HepG2 (cell line): ENCODE measurements around the gene TOPORS. TPM values are rescaled to one million over a fixed set of nuclear protein-coding genes. Genes with fewer than 3 reads are reported as not detected.

Source experiments
- DMTF1 ChIP-seq: sonication (generic); formaldehyde crosslinking; IDR thresholded peaks from 2 replicates; pipeline ENCODE4 v1.4.0; 2020; ENCODE audit warnings: mild to moderate bottlenecking, missing genetic modification reagents
- FOSL2 ChIP-seq: sonication (generic); formaldehyde crosslinking; IDR thresholded peaks from 2 replicates; pipeline ENCODE4 v1.4.0; 2020; ENCODE audit warnings: missing genetic modification reagents
- HMG20A ChIP-seq: IDR thresholded peaks from 2 replicates; pipeline ENCODE4 v1.6.1; 2016; ENCODE audit warnings: borderline replicate concordance
- PAF1 ChIP-seq: IDR thresholded peaks from 2 replicates; pipeline ENCODE4 v1.6.1; 2016; ENCODE audit warnings: missing genetic modification reagents, missing compliant biosample characterization
- RBM39 ChIP-seq: fragments of 200-400 bp; formaldehyde crosslinking; IDR thresholded peaks from one replicate; pipeline ENCODE4 v1.6.1; 2018; ENCODE audit warnings: antibody characterized with exemption, mild to moderate bottlenecking, low read depth, low read length; ENCODE audit not compliant: poor library complexity, severe bottlenecking
- SNAPC2 ChIP-seq: sonication (generic); formaldehyde crosslinking; IDR thresholded peaks from 2 replicates; pipeline ENCODE4 v1.8.1; 2022; ENCODE audit warnings: mild to moderate bottlenecking, missing genetic modification reagents
- SP2 ChIP-seq: sonication (generic); formaldehyde crosslinking; IDR thresholded peaks from 2 replicates; pipeline ENCODE4 v1.5.1; 2020; ENCODE audit warnings: mild to moderate bottlenecking, missing genetic modification reagents
- TBX3 ChIP-seq: fragments of 450-650 bp; IDR thresholded peaks from 2 replicates; pipeline ENCODE4 v1.6.1; 2017; ENCODE audit warnings: antibody characterized with exemption, mild to moderate bottlenecking, inconsistent platforms, borderline replicate concordance
- ZFP37 ChIP-seq: sonication (generic); formaldehyde crosslinking; IDR thresholded peaks from 2 replicates; pipeline ENCODE4 v1.4.0; 2020; ENCODE audit warnings: missing genetic modification reagents, borderline replicate concordance
- ZNF225 ChIP-seq: sonication (generic); formaldehyde crosslinking; IDR thresholded peaks from 2 replicates; pipeline ENCODE4 v1.4.0; 2020; ENCODE audit warnings: mild to moderate bottlenecking, missing genetic modification reagents
- ZNF549 ChIP-seq: sonication (generic); formaldehyde crosslinking; IDR thresholded peaks from 2 replicates; pipeline ENCODE4 v1.5.0; 2020; ENCODE audit warnings: missing genetic modification reagents
- ZNF567 ChIP-seq: sonication (generic); formaldehyde crosslinking; IDR thresholded peaks from 2 replicates; pipeline ENCODE4 v1.8.1; 2023; ENCODE audit warnings: mild to moderate bottlenecking, missing genetic modification reagents, borderline replicate concordance
- ZNF616 ChIP-seq: sonication (generic); formaldehyde crosslinking; IDR thresholded peaks from 2 replicates; pipeline ENCODE4 v1.5.0; 2020; ENCODE audit warnings: low read depth, mild to moderate bottlenecking, missing genetic modification reagents
- ZNF619 ChIP-seq: sonication (generic); formaldehyde crosslinking; IDR thresholded peaks from 2 replicates; pipeline ENCODE4 v1.4.0; 2020; ENCODE audit warnings: mild to moderate bottlenecking, missing genetic modification reagents
- ZNF839 ChIP-seq: sonication (generic); formaldehyde crosslinking; IDR thresholded peaks from 2 replicates; pipeline ENCODE4 v1.4.0; 2020; ENCODE audit warnings: missing genetic modification reagents, mild to moderate bottlenecking, borderline replicate concordance
- polyA plus RNA-seq, 8 experiments: library from polyadenylated mRNA; depleted of rRNA in 3 of 8; stranded (reverse) in 7 of 8; unstranded in 1 of 8; fragments of >200 nt; fragmentation: Illumina TruSeq in 4 of 8; extraction: Trizol in 4 of 8; gene quantifications; 2 replicates each; pipeline versions ENCODE4 v1.2.1 to v1.2.3, GENCODE V29; 2011 to 2016; ENCODE audit warnings: low read depth in 4 of 8, missing spikeins in 1 of 8, mixed read lengths in 1 of 8; ENCODE audit not compliant: insufficient read depth in 1 of 8
- total RNA-seq, 5 experiments: library from RNA; depleted of rRNA; stranded (reverse); fragments of >200 nt; fragmentation: Illumina TruSeq; extraction: Trizol; gene quantifications; 2 replicates each; pipeline ENCODE4 v1.2.3, GENCODE V29; 2016; ENCODE audit warnings: low read depth in 1 of 5
- TF ChIP-seq, protein P1 (sequence below): sonication (generic); formaldehyde crosslinking; IDR thresholded peaks from 2 replicates; pipeline ENCODE4 v1.5.0; 2020; ENCODE audit warnings: mild to moderate bottlenecking, missing genetic modification reagents
- TF ChIP-seq, protein P2 (sequence below): sonication (generic); formaldehyde crosslinking; IDR thresholded peaks from 2 replicates; pipeline ENCODE4 v1.4.0; 2020; ENCODE audit warnings: missing genetic modification reagents
- TF ChIP-seq, protein P3 (sequence below): sonication (generic); formaldehyde crosslinking; IDR thresholded peaks from 2 replicates; pipeline ENCODE4 v1.4.0; 2020; ENCODE audit warnings: missing genetic modification reagents, mild to moderate bottlenecking, borderline replicate concordance

TOPORS gene
- total and polyA plus RNA-seq, 2 of the 13 experiments (the other 11 are each of a cell fraction or from before 2014, with no cell fraction given): 6.8 to 19.6 TPM

DNA sequence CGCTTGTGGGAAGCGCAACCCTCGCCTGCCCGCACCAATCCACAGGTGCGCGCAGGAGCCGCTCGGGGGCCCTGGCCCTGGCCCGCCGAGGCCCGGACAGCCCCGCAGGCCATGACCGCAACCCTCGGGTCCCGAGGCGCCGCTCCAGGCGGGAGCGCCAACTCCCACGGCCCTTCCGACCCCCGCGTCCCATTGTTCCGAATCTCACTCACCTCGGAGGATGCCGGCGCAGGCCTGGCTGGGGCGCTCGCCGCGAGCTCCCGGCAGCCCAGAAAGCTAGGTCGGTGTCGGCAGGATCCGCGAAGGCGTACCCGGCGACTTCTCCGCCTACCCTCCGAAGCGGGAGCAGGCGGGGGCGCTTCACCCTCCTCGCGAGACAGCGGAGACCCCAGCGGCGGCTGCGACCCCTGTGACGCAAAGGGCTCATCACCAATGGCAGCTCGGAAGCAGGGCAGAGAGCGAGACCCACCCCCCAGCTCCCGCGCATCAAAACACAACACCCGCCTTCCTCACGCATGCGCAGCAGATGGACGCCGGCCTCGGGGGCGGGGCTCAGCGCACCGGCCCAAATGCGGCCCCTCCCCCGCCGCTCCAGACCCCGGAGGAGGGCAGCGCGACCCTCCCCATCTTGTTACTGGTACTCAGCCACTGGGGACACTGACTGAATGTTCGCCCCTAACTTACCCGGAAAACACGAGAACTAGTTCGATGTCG is 1.7 kb downstream of the TOPORS start (continued):
- no peak for TF ChIP-seq ZNF616
- TF ChIP-seq FOSL2 (CRISPR knock-in tag): peak; percentile 21; the same call in 1 of the 2 replicates
- TF ChIP-seq, protein P1, sequence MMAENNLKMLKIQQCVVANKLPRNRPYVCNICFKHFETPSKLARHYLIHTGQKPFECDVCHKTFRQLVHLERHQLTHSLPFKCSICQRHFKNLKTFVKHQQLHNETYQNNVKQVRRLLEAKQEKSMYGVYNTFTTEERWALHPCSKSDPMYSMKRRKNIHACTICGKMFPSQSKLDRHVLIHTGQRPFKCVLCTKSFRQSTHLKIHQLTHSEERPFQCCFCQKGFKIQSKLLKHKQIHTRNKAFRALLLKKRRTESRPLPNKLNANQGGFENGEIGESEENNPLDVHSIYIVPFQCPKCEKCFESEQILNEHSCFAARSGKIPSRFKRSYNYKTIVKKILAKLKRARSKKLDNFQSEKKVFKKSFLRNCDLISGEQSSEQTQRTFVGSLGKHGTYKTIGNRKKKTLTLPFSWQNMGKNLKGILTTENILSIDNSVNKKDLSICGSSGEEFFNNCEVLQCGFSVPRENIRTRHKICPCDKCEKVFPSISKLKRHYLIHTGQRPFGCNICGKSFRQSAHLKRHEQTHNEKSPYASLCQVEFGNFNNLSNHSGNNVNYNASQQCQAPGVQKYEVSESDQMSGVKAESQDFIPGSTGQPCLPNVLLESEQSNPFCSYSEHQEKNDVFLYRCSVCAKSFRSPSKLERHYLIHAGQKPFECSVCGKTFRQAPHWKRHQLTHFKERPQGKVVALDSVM (CRISPR knock-in tag): no peak
- no peak for TF ChIP-seq PAF1 (CRISPR knock-in tag)
- no peak for TF ChIP-seq DMTF1 (CRISPR knock-in tag)
- TF ChIP-seq HMG20A (CRISPR knock-in tag): no peak
- TF ChIP-seq TBX3: no peak
- TF ChIP-seq, protein P2, sequence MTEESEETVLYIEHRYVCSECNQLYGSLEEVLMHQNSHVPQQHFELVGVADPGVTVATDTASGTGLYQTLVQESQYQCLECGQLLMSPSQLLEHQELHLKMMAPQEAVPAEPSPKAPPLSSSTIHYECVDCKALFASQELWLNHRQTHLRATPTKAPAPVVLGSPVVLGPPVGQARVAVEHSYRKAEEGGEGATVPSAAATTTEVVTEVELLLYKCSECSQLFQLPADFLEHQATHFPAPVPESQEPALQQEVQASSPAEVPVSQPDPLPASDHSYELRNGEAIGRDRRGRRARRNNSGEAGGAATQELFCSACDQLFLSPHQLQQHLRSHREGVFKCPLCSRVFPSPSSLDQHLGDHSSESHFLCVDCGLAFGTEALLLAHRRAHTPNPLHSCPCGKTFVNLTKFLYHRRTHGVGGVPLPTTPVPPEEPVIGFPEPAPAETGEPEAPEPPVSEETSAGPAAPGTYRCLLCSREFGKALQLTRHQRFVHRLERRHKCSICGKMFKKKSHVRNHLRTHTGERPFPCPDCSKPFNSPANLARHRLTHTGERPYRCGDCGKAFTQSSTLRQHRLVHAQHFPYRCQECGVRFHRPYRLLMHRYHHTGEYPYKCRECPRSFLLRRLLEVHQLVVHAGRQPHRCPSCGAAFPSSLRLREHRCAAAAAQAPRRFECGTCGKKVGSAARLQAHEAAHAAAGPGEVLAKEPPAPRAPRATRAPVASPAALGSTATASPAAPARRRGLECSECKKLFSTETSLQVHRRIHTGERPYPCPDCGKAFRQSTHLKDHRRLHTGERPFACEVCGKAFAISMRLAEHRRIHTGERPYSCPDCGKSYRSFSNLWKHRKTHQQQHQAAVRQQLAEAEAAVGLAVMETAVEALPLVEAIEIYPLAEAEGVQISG (CRISPR knock-in tag): peak; percentile 77
- no peak for TF ChIP-seq ZNF549 (CRISPR knock-in tag)
- no peak for TF ChIP-seq ZNF839 (CRISPR knock-in tag)
- TF ChIP-seq ZNF567: no peak
- TF ChIP-seq, protein P3, sequence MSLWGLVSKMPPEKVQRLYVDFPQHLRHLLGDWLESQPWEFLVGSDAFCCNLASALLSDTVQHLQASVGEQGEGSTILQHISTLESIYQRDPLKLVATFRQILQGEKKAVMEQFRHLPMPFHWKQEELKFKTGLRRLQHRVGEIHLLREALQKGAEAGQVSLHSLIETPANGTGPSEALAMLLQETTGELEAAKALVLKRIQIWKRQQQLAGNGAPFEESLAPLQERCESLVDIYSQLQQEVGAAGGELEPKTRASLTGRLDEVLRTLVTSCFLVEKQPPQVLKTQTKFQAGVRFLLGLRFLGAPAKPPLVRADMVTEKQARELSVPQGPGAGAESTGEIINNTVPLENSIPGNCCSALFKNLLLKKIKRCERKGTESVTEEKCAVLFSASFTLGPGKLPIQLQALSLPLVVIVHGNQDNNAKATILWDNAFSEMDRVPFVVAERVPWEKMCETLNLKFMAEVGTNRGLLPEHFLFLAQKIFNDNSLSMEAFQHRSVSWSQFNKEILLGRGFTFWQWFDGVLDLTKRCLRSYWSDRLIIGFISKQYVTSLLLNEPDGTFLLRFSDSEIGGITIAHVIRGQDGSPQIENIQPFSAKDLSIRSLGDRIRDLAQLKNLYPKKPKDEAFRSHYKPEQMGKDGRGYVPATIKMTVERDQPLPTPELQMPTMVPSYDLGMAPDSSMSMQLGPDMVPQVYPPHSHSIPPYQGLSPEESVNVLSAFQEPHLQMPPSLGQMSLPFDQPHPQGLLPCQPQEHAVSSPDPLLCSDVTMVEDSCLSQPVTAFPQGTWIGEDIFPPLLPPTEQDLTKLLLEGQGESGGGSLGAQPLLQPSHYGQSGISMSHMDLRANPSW (CRISPR knock-in tag): no peak
- TF ChIP-seq RBM39: peak; percentile 36
- peak; percentile 35; the same call in 1 of the 2 replicates for TF ChIP-seq ZNF619
- TF ChIP-seq ZFP37 (CRISPR knock-in tag): 0 out of 2 replicates have a peak, but pooled peaks have one; percentile 50
- no peak for TF ChIP-seq SNAPC2 (CRISPR knock-in tag)
- peak; percentile 22; the same call in 1 of the 2 replicates for TF ChIP-seq ZNF225 (CRISPR knock-in tag)
- TF ChIP-seq SP2: peak; percentile 17; the same call in 1 of the 2 replicates
